IMR-90 (cell line): ENCODE results near the gene SEC11A. TPM values are rescaled to one million over a fixed set of nuclear protein-coding genes. Genes with fewer than 3 reads are reported as not detected.

Experiments used
- ATAC-seq: fragments of 200-7000 bp; cut with Tn5 transposase; 2 replicates; pipeline ENCODE4 v1.9.1; 2020; ENCODE audit warnings: low read depth, mild to moderate bottlenecking, moderate library complexity
- BruUV-seq: library from RNA; stranded (reverse); fragments of 400-500 nt; replicated peaks from 2 replicates; lab custom pipeline; 2021; lab: Mats Ljungman, UMichigan
- CTCF ChIA-PET: fragments of 300-600 bp; formaldehyde crosslinking; extraction: SDS; loops from one replicate; lab custom pipeline; 2021; ENCODE audit warnings: antibody characterized with exemption; lab: Yijun Ruan, JAX
- POLR2A ChIA-PET: fragments of 300-600 bp; sonication (Branson Sonifier 250); formaldehyde crosslinking; loops from one replicate; lab custom pipeline; 2022; ENCODE audit warnings: antibody characterized with exemption; ENCODE audit not compliant: unreplicated experiment; lab: Charles Lee
- DNase-seq: peaks from one replicate; pipeline ENCODE4 v3.0.0; 2013
- H2AFZ ChIP-seq: replicated peaks from 2 replicates; pipeline ENCODE3; 2013; ENCODE audit warnings: low read length, mild to moderate bottlenecking; ENCODE audit not compliant: poor library complexity
- H2AK5ac ChIP-seq: 2 replicates; pipeline ENCODE4 v1.6.1; 2013; ENCODE audit warnings: low read depth, low read length, inconsistent platforms
- H2AK9ac ChIP-seq: replicated peaks from 2 replicates; pipeline ENCODE3; 2013; ENCODE audit warnings: mild to moderate bottlenecking, low read depth, low read length, moderate library complexity; ENCODE audit not compliant: poor library complexity
- H2BK120ac ChIP-seq: 2 replicates; pipeline ENCODE4 v1.6.1; 2013; ENCODE audit warnings: low read depth, low read length, inconsistent platforms
- H2BK15ac ChIP-seq: 3 replicates; pipeline ENCODE4 v1.6.1; 2013; ENCODE audit warnings: low read depth, low read length, inconsistent platforms
- H2BK20ac ChIP-seq: 2 replicates; pipeline ENCODE4 v1.6.1; 2013; ENCODE audit warnings: low read depth, mild to moderate bottlenecking, inconsistent platforms, low read length, moderate library complexity
- H2BK5ac ChIP-seq: 2 replicates; pipeline ENCODE4 v1.6.1; 2013; ENCODE audit warnings: mild to moderate bottlenecking, low read depth, low read length, inconsistent platforms; ENCODE audit not compliant: poor library complexity, severe bottlenecking
- H3K14ac ChIP-seq: replicated peaks from 2 replicates; pipeline ENCODE4 v1.6.1; 2013; ENCODE audit warnings: low read depth, low read length, inconsistent platforms
- H3K18ac ChIP-seq: 2 replicates; pipeline ENCODE4 v1.6.1; 2013; ENCODE audit warnings: low read depth, low read length, control low read depth
- H3K23ac ChIP-seq: 2 replicates; pipeline ENCODE4 v1.6.1; 2013; ENCODE audit warnings: low read depth, low read length, inconsistent platforms
- H3K27ac ChIP-seq: 2 replicates; pipeline ENCODE4 v1.5.1; 2013; ENCODE audit warnings: mild to moderate bottlenecking, control low read depth, low read length; ENCODE audit not compliant: insufficient read depth
- H3K27me3 ChIP-seq: 2 replicates; pipeline ENCODE4 v1.6.1; 2013; ENCODE audit warnings: low read length; ENCODE audit not compliant: control insufficient read depth, insufficient read depth
- H3K36me3 ChIP-seq: 2 replicates; pipeline ENCODE4 v1.6.1; 2013; ENCODE audit warnings: low read length, mixed read lengths; ENCODE audit not compliant: control insufficient read depth, insufficient read depth
- H3K4ac ChIP-seq: 2 replicates; pipeline ENCODE4 v1.6.1; 2013; ENCODE audit warnings: low read depth, low read length, inconsistent platforms
- H3K4me1 ChIP-seq: 2 replicates; pipeline ENCODE4 v1.6.1; 2013; ENCODE audit warnings: low read length, mixed read lengths; ENCODE audit not compliant: control insufficient read depth, insufficient read depth
- H3K4me2 ChIP-seq: 2 replicates; pipeline ENCODE4 v1.6.1; 2013; ENCODE audit warnings: low read depth, mild to moderate bottlenecking, control low read depth, low read length, moderate library complexity
- H3K4me3 ChIP-seq: 2 replicates; pipeline ENCODE4 v1.5.1; 2013; ENCODE audit warnings: low read depth, mild to moderate bottlenecking, control low read depth, low read length, moderate library complexity; ENCODE audit not compliant: insufficient read depth
- H3K56ac ChIP-seq: 2 replicates; pipeline ENCODE4 v1.6.1; 2013; ENCODE audit warnings: low read length, inconsistent platforms; ENCODE audit not compliant: insufficient read depth; ENCODE audit errors: extremely low read depth
- H3K79me1 ChIP-seq, 2 experiments: 2 replicates each; pipeline ENCODE4 v1.6.1; 2013; ENCODE audit warnings: low read length in 2 of 2, inconsistent platforms in 1 of 2, low read depth in 1 of 2
- H3K9ac ChIP-seq: 2 replicates; pipeline ENCODE4 v1.6.1; 2013; ENCODE audit warnings: low read depth, low read length, control low read depth
- H3K9me1 ChIP-seq: 2 replicates; pipeline ENCODE4 v1.6.1; 2013; ENCODE audit warnings: low read length, inconsistent platforms; ENCODE audit not compliant: insufficient read depth
- H3K9me3 ChIP-seq: 2 replicates; pipeline ENCODE4 v1.6.1; 2013; ENCODE audit warnings: low read length; ENCODE audit not compliant: control insufficient read depth, insufficient read depth
- H4K20me1 ChIP-seq: 2 replicates; pipeline ENCODE4 v1.6.1; 2013; ENCODE audit warnings: low read length, inconsistent platforms; ENCODE audit not compliant: insufficient read depth
- H4K5ac ChIP-seq: 2 replicates; pipeline ENCODE4 v1.6.1; 2013; ENCODE audit warnings: mild to moderate bottlenecking, low read depth, low read length, control low read depth
- H4K8ac ChIP-seq, 2 experiments: 2 replicates each; pipeline ENCODE4 v1.6.1; 2013; ENCODE audit warnings: low read depth in 2 of 2, low read length in 2 of 2, control low read depth in 1 of 2, inconsistent platforms in 1 of 2
- H4K91ac ChIP-seq: 2 replicates; pipeline ENCODE4 v1.6.1; 2013; ENCODE audit warnings: low read depth, low read length, inconsistent platforms; ENCODE audit not compliant: insufficient read depth
- CEBPB ChIP-seq: IDR thresholded peaks from 2 replicates; pipeline ENCODE4 v1.6.1; 2012; ENCODE audit warnings: low read depth, low read length, improper control_type of control experiment
- NFE2L2 ChIP-seq: fragments of 150-350 bp; IDR thresholded peaks from 2 replicates; pipeline ENCODE4 v1.6.1; 2016; ENCODE audit warnings: low read depth, mild to moderate bottlenecking, low read length
- RCOR1 ChIP-seq: IDR thresholded peaks from 2 replicates; pipeline ENCODE4 v1.6.1; 2012; ENCODE audit warnings: mild to moderate bottlenecking, low read length, improper control_type of control experiment; ENCODE audit not compliant: insufficient replicate concordance
- RFX5 ChIP-seq: IDR thresholded peaks from 2 replicates; pipeline ENCODE4 v1.8.0; 2012; ENCODE audit warnings: low read depth, mild to moderate bottlenecking, low read length, moderate library complexity
- WGBS, 2 experiments: methylation state at CpG; one replicate each; pipeline versions ENCODE4 v1.1.5 to v1.1.7; 2013; ENCODE audit warnings: missing lambda C conversion rate in 2 of 2; ENCODE audit not compliant: insufficient read length in 1 of 2; ENCODE audit errors: extremely low coverage in 2 of 2; 5-methylcytosine and 5-hydroxymethylcytosine counted together
- dilution Hi-C: fragments of 300-500 bp; cut with HindIII; formaldehyde crosslinking; loops from one replicate; pipeline ENCODE4 v1.14.3; 2018; ENCODE audit warnings: low sequenced_read_pairs; ENCODE audit not compliant: unreplicated experiment
- in situ Hi-C: fragments of 300-500 bp; cut with MboI; formaldehyde crosslinking; loops from 3 replicates; pipeline ENCODE4 v1.14.3; 2019; ENCODE audit warnings: low sequenced_read_pairs, inconsistent platforms, mixed read lengths
- intact Hi-C: fragments of 100-400 bp; cut with micrococcal nuclease; formaldehyde crosslinking; loops from 2 replicates; pipeline ENCODE4 v1.10.0; 2022
- polyA plus RNA-seq, 3 experiments: library from polyadenylated mRNA; depleted of rRNA; stranded (reverse); fragments of >200 nt; gene quantifications; 2 replicates each; pipeline ENCODE4 v1.2.3, GENCODE V29; 2012; ENCODE audit warnings: low replicate concordance in 1 of 3
- total RNA-seq: library from RNA; depleted of rRNA; stranded (reverse); fragments of >200 nt; gene quantifications from 2 replicates; pipeline ENCODE4 v1.2.3, GENCODE V29; 2012
- TF ChIP-seq, protein P1 (sequence below): fragments of 150-350 bp; IDR thresholded peaks from 2 replicates; pipeline ENCODE4 v1.6.1; 2016; ENCODE audit warnings: low read depth, mild to moderate bottlenecking, low read length, moderate library complexity, borderline replicate concordance

The SEC11A gene
- total and polyA plus RNA-seq, 2 of the 4 experiments (the other 2 are of a cell fraction) = 62.4 to 108 TPM

- Histone ChIP-seq H2BK15ac (no peak overlapping the region), H4K20me1 (peaks cover 62% of the 10 kb centered on the region), H3K4ac (no peak overlapping the region), H3K56ac (no peak overlapping the region), H3K27me3 (no peaks in the 10 kb centered on the region), H3K23ac (no peak overlapping the region), H2BK5ac (no peak overlapping the region), H3K36me3 (peaks cover 20% of the 10 kb centered on the region), H3K9me1 (peaks cover 18% of the 10 kb centered on the region), H3K14ac (no peak overlapping the region), H2AK5ac (no peak overlapping the region), H4K5ac (no peak overlapping the region), H2AK9ac (no peak overlapping the region), H2BK120ac (no peak overlapping the region), H3K79me1 (peaks cover 43 to 73% of the 10 kb centered on the region in 2 experiments), H3K9ac (no peak overlapping the region), H4K91ac (no peak overlapping the region), H3K4me3 (no peak overlapping the region), H3K27ac (no peak overlapping the region), H3K18ac (no peak overlapping the region), H3K9me3 (no peaks in the 10 kb centered on the region), H3K4me2 (no peak overlapping the region), H2BK20ac (no peak overlapping the region), H3K4me1 (peaks cover 7% of the 10 kb centered on the region), H2AFZ (no peak overlapping the region), H4K8ac (no peak overlapping the region)
- in situ Hi-C loops (no loop called here), intact Hi-C loops (no loop called here), dilution Hi-C loops (no loop called here)
- ChIA-PET CTCF (no interaction called here), POLR2A (no interaction called here)
- WGBS, 2 experiments = no CpG with 5 or more reads among the region's 3 CpGs
- TF ChIP-seq RCOR1 = no peak
- no peak for TF ChIP-seq RFX5
- TF ChIP-seq, protein P1, sequence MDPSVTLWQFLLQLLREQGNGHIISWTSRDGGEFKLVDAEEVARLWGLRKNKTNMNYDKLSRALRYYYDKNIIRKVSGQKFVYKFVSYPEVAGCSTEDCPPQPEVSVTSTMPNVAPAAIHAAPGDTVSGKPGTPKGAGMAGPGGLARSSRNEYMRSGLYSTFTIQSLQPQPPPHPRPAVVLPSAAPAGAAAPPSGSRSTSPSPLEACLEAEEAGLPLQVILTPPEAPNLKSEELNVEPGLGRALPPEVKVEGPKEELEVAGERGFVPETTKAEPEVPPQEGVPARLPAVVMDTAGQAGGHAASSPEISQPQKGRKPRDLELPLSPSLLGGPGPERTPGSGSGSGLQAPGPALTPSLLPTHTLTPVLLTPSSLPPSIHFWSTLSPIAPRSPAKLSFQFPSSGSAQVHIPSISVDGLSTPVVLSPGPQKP = no peak
- TF ChIP-seq NFE2L2 = no peak
- TF ChIP-seq CEBPB = no peak
- ATAC-seq (no peak), DNase-seq (no peak)
- BruUV-seq = no TSS peak
Observed at GRCh38 chr15:84764585-84764984, 48.6 kb upstream of the SEC11A start.
